Chondrocyte (in vitro differentiated cells): ENCODE results near the gene VPS13D. TPM values are rescaled to one million over a fixed set of nuclear protein-coding genes. Genes with fewer than 3 reads are reported as not detected.

ENCODE experiments used
- DNase-seq: peaks from one replicate; pipeline ENCODE4 v3.0.0; 2021; ENCODE audit warnings: mixed read lengths, low spot score
- H3K27ac Mint-ChIP-seq: one replicate; pipeline ENCODE4 v1.8.0; 2021; ENCODE audit warnings: mild to moderate bottlenecking, moderate library complexity, mixed read lengths; ENCODE audit not compliant: unreplicated experiment
- H3K27me3 Mint-ChIP-seq: 2 replicates; pipeline ENCODE4 v1.8.0; 2021; ENCODE audit warnings: low read depth, mixed read lengths
- H3K36me3 Mint-ChIP-seq: 2 replicates; pipeline ENCODE4 v1.8.0; 2021; ENCODE audit warnings: low read depth, mixed read lengths
- H3K4me1 Mint-ChIP-seq: 2 replicates; pipeline ENCODE4 v1.8.0; 2021; ENCODE audit warnings: low read depth, mild to moderate bottlenecking, mixed read lengths
- H3K4me3 Mint-ChIP-seq: one replicate; pipeline ENCODE4 v1.8.0; 2021; ENCODE audit warnings: mild to moderate bottlenecking, moderate library complexity, mixed read lengths; ENCODE audit not compliant: unreplicated experiment
- H3K9me3 Mint-ChIP-seq: 2 replicates; pipeline ENCODE4 v1.8.0; 2021; ENCODE audit warnings: low read depth, mixed read lengths
- CTCF ChIP-seq: fragments of 200-600 bp; sonication (generic); IDR thresholded peaks from 2 replicates; pipeline ENCODE4 v1.5.0; 2021; ENCODE audit warnings: antibody characterized with exemption, mild to moderate bottlenecking, moderate library complexity
- total RNA-seq: library from RNA; stranded (reverse); gene quantifications from 3 replicates; pipeline ENCODE4 v1.2.1, GENCODE V29; 2021

Gene VPS13D
- total RNA-seq, 1 donor from 2014 or later: 40.0 TPM

GRCh38 chr1:12407050-12407961 is 177.5 kb downstream of the VPS13D start:
- peak; percentile 79 for TF ChIP-seq CTCF
- Mint-ChIP-seq H3K4me3 (no peak overlapping the region), H3K9me3 (peaks cover 8% of the 10 kb centered on the region), H3K27me3 (no peaks in the 10 kb centered on the region), H3K36me3 (peaks cover 46% of the 10 kb centered on the region), H3K4me1 (peaks cover 38% of the 10 kb centered on the region), H3K27ac (peak overlapping the region; percentile 29)
- no peak for DNase-seq

- H3K27me3 Mint-ChIP-seq: no peaks in the 10 kb centered on the region
- DNase-seq: no peak
- TF ChIP-seq CTCF: no peak
- peaks cover 8% of the 10 kb centered on the region for H3K9me3 Mint-ChIP-seq
- no peak overlapping the region for H3K27ac Mint-ChIP-seq
- peaks cover 38% of the 10 kb centered on the region for H3K4me1 Mint-ChIP-seq
- peaks cover 48% of the 10 kb centered on the region for H3K36me3 Mint-ChIP-seq
- H3K4me3 Mint-ChIP-seq: no peak overlapping the region
Measured at GRCh38 chr1:12407962-12408454, 178.2 kb downstream of the VPS13D start.

DNA sequence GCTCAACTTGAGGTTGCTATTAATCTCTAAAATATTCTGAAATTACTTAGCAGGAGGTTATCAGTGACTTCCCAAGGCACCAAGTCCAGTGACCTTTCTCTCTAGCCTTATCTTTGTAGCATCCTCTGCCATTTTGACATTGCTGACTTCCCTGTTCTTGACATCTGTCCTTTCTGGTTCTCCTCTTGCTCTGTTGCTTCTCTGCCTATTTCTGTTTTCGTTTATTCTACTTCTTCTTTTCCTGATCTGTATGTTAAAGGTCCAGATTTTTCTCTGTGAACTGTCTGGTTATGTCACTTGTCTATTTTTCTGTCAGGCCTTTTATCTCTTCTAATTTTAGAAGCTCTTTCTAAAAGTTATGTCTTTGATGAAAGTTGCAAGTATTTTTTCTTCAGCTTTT is 178.8 kb downstream of the VPS13D start:
- no peak for TF ChIP-seq CTCF
- no peak overlapping the region for H3K4me3 Mint-ChIP-seq
- peaks cover 8% of the 10 kb centered on the region for H3K9me3 Mint-ChIP-seq
- peaks cover 38% of the 10 kb centered on the region for H3K4me1 Mint-ChIP-seq
- peaks cover 42% of the 10 kb centered on the region for H3K36me3 Mint-ChIP-seq
- no peaks in the 10 kb centered on the region for H3K27me3 Mint-ChIP-seq
- H3K27ac Mint-ChIP-seq: no peak overlapping the region
- DNase-seq: no peak

GRCh38 chr1:12409681-12410080 is 179.9 kb downstream of the VPS13D start:
- peak overlapping the region; percentile 37 for H3K27ac Mint-ChIP-seq
- H3K4me1 Mint-ChIP-seq: peaks cover 34% of the 10 kb centered on the region
- H3K27me3 Mint-ChIP-seq: no peaks in the 10 kb centered on the region
- peaks cover 8% of the 10 kb centered on the region for H3K9me3 Mint-ChIP-seq
- no peak for TF ChIP-seq CTCF
- H3K36me3 Mint-ChIP-seq: peaks cover 38% of the 10 kb centered on the region
- no peak overlapping the region for H3K4me3 Mint-ChIP-seq
- DNase-seq: no peak

DNA sequence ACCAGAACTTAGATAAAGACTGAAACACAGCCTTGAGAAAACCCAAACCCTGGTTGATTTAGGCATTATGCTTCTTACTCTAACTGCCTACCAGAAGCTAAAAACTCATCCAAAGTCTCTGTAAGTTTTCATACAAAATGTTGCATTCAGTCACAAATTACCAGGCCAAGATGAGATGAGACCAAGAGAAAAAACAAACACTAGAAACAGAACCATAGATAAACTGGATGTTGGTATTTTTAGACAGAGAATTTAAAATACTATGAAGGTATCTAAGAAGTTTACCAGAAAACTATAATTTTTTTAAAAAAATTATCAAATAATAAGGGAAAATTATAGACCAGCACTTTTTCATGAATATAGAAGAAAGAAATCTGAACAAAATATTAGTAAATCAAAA is 180.5 kb downstream of the VPS13D start:
- no peak overlapping the region for H3K27ac Mint-ChIP-seq
- peaks cover 28% of the 10 kb centered on the region for H3K4me1 Mint-ChIP-seq
- peaks cover 8% of the 10 kb centered on the region for H3K9me3 Mint-ChIP-seq
- H3K36me3 Mint-ChIP-seq: peaks cover 36% of the 10 kb centered on the region
- no peak for DNase-seq
- no peak overlapping the region for H3K4me3 Mint-ChIP-seq
- TF ChIP-seq CTCF: no peak
- no peaks in the 10 kb centered on the region for H3K27me3 Mint-ChIP-seq
